G401.6 (cell line): ENCODE data around the gene CFAP300.
A peak's percentile ranks its signal among the peaks of the same experiment; 100 is the strongest.

Source experiments
- FAIRE-seq: peaks from 2 replicates; lab custom pipeline; 2012; peaks lifted over from hg19 to GRCh38; lab: Jason Lieb, UNC

Gene CFAP300

DNA sequence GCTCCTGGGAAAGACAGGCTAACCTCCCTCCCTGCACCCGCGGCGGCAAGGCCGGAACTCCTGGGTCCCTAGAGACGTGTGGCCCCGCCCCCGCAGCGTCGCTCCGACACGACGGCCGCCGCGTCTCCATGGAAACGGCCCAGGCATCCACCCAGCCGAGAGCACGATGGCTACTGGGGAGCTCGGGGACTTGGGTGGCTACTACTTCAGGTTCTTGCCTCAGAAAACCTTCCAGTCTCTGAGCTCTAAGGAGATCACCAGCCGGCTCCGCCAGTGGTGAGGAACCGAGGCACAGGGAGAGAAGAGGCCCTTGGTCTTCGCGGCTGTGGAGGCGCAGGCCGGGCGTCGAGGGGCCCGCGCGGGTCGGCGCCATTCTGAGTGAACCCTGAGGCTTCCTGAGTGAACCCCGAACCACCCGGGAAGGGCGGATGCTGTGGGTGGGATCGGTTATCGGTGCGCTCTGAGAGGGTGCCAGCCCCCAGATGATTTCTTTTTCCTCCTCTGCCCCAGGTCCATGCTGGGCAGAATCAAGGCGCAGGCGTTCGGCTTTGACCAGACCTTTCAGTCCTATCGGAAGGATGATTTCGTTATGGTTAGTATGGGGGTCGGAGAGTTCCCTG lies at the start of gene CFAP300:
TSS of gene CFAP300 (plus strand) at position 133 of the 620 bp plus-strand sequence. CDS start at position 167, 34 bp downstream.
- no peak for FAIRE-seq

- FAIRE-seq = no peak
Observed at GRCh38 chr11:102001657-102002338, 45.4 kb upstream of the CFAP300 start.

GRCh38 chr11:102004220-102004619 lies 43.0 kb upstream of the CFAP300 start:
- no peak for FAIRE-seq

- no peak for FAIRE-seq
Observed at GRCh38 chr11:102005306-102005705, 41.9 kb upstream of the CFAP300 start.

- FAIRE-seq = no peak
Observed at GRCh38 chr11:102006835-102007566, 40.2 kb upstream of the CFAP300 start.

DNA sequence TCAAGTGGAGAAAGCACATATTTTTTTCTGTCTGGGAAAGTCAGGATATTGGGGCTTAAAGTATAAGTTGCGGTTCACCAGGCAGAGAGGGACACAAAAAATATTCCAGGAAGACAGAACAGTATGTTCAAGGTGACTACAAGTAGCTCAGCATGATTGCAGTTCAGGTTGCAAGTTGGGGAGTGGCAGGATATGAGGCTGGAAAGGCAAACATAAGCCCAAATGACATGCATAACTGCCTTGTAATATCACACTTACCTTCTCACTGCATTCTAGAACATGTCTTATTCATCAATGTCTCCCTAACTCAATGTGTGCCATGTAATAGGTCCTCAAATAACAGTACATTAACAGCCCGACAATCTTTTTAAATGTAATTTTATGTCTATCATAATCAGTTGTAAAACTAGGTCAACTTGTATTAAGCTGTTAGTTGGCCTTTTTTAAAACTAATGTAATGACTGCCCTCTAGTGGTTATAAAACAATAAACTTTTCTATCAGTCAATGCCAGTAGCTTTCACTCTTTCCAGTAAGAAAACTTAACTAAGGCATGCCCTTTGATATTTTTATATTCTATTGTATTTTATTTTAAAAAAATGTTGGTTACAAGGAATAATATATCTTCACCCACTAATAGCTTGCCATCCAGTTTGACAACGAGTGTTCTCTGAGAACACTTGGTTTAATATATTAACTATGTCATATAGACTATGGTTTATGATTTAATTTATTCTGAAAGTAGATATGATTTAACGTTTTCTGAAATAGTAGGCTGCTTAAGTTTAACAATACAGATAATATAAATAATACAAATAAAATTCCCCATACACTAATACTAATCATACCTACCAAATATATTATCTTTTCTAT lies 39.4 kb upstream of the CFAP300 start:
- peak; percentile 98 for FAIRE-seq

DNA sequence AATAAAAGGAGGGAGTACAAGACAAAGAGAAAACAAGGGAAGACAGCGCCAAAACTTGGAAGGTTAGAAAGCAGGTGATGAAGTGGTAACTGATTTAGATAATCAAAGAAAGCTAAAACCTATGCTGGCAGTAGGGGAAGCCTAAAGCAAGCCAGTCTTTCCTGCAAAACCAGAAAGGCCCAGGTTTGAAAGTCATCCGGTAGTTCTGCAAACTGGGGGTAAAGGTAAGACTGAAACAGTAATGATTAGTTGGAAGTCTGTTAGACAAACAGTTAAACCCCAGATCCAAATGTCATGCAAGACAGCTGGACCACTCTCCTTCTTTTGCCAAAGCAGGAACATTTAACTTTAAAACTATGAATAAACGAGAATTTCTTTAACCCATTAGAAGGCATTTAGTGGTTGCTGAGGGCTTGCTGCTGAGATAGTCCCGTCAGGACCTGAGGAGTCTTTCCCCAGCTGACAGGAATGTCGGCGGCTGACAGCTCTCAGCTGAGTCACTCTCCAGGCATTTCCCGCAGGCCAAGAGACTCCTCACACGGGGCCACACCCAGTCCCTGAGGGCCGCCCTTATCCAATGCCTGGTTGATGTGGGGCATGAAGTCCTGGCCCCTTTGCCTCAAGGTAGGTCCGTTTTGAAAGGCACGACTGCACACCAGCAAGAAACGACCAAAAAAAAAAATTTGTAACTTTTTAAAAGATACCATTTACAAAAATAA lies 36.3 kb upstream of the CFAP300 start:
- FAIRE-seq = no peak

DNA sequence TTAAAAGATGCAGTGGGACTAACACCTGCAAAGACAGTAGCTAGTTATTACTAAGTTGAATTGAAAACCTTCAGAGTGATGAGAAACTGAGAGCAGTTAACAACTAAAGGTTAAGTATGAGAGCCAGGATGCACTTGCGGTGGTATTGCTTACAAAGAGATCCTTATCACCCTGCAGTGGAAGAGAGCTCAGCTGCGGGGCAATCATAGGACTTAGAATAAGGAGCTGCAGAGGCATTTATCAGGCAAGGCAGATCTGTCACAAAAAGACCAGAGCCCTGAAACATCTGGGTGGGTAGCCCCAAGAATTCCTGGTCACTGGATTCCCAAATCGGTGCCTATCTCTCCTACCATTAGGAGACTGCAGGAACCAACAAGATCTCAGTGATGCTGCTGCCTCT lies 34.3 kb upstream of the CFAP300 start:
- FAIRE-seq = no peak

- FAIRE-seq = no peak
Observed at GRCh38 chr11:102014756-102015155, 32.5 kb upstream of the CFAP300 start.

- FAIRE-seq = no peak
Observed at GRCh38 chr11:102017026-102017425, 30.2 kb upstream of the CFAP300 start.

- FAIRE-seq = no peak
Observed at GRCh38 chr11:102026217-102026616, 21.0 kb upstream of the CFAP300 start.

DNA sequence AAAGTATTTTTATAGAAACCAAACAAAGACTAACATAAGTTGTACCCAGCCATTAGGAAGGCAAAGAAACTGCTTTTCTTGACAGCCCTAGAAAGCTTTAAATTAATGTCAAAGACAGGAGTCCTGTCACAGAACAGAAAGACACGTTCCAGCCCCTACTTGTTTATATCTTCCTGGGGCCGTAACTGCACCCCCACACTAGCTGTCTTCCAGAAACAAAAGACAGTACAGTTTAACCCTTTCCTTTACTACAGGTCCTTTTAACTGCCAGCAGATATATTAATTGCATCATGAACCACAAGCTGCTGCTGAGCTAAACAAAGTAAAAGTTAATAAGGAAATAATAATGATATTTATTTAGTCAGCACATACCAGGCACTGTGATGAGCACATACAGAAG lies 20.3 kb upstream of the CFAP300 start:
- no peak for FAIRE-seq

DNA sequence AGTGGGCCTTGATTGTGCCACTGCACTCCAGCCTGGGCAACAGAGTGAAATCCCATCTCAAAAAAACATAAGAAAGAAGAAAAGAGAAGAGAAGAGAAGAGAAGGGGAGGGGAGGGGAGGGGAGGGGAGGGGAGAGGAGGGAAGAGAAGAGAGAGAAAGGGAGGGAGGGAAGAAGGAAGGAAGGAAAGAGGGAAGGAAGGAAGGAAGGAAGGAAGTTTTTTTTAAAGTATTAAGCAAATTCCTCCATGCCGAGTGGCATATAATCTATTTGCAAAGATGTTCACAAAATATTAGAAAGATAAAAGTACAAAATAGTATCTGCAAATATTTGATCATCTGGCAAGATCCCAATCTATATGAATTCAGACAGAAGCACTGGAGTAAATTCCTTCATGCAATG lies 10.5 kb upstream of the CFAP300 start:
- FAIRE-seq = no peak

- peak; percentile 48 for FAIRE-seq
Observed at GRCh38 chr11:102046841-102047240, 396 bp upstream of the CFAP300 start.

DNA sequence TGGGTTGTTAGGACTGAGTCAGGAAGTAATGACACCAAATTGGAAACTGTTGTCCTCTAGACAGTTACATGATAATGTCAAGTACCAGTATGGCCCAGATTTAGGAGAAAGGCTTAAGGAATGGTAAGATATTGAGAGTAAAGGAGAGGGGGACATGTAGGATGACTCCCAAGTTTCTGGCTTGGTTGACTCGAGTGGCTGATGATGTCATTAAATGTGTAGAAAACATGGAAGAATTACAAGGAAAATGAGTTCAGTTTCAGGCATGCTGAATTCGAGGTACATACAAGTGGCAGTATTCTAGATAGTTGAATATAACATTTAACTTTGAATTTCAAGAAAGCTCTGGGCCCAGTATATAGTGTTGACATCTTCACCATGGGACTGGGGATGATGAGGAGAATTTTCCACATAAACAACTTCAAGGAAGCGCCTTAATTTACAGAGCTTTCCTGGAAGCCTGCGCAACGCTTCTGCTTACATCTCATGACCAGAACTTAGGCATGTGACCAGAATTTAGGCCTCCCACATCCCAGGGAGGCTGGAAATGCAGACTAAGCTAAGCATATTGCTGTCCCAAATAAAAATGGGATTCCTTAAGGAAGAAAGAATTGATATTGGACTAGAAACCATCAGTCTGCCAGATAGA lies 3.8 kb downstream of the CFAP300 start:
- no peak for FAIRE-seq

DNA sequence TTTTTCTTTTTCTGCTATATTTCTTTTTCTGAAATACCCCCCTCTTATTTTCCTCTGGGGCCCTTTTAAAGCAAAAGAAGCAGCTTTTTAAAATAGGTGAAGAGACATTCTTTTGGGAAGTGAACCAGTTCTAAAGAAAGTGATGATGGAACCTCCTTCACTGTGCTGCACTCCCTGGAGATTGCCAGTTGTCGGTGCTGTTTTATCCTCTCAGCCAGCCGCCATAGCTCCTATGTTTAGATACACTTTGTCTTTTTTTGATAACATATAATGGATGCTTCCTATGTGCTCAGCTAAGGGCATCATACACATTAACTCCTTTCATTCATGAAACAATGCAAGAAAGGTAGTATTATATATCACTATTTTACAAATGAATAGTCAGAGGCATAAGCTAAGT lies 14.0 kb downstream of the CFAP300 start:
- no peak for FAIRE-seq

DNA sequence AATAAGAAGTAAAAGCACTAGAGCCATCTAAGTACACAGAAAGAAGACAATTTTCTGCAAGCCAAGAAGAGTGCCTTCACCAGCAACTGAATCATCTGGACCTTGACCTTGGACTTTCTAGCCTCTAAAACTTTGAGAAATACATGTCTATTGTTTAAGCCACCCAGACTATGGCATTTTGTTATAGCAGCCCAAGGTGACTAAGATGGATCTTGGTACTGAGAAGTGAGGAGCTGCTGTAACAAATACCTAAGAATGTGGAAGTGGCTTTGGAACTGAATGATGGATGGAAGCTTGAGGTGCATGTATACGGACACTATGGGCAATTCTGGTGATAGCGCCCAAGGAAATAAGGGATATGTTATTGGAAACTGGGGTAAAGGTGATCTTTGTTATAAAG lies 14.9 kb downstream of the CFAP300 start:
- no peak for FAIRE-seq

DNA sequence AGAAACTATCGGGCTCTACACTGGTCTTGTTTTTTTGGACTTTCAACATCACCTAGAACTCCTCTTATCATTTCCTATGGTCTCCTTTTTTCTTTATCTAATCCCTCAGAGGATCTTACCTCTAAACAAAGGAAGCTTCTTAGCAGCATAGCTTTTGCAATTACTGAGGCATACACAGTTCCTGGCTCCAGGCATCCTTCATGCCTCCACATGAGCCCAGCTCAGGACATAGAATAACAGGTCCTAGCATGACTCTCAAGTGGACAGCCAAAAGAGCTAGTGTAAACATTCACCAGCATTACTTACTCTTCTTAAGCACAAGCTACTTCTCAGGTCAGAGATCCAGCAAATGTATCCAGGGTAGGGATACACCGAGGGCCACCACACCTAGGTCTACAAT lies 17.1 kb downstream of the CFAP300 start:
- FAIRE-seq = no peak

- no peak for FAIRE-seq
Observed at GRCh38 chr11:102070766-102071165, 23.5 kb downstream of the CFAP300 start.

DNA sequence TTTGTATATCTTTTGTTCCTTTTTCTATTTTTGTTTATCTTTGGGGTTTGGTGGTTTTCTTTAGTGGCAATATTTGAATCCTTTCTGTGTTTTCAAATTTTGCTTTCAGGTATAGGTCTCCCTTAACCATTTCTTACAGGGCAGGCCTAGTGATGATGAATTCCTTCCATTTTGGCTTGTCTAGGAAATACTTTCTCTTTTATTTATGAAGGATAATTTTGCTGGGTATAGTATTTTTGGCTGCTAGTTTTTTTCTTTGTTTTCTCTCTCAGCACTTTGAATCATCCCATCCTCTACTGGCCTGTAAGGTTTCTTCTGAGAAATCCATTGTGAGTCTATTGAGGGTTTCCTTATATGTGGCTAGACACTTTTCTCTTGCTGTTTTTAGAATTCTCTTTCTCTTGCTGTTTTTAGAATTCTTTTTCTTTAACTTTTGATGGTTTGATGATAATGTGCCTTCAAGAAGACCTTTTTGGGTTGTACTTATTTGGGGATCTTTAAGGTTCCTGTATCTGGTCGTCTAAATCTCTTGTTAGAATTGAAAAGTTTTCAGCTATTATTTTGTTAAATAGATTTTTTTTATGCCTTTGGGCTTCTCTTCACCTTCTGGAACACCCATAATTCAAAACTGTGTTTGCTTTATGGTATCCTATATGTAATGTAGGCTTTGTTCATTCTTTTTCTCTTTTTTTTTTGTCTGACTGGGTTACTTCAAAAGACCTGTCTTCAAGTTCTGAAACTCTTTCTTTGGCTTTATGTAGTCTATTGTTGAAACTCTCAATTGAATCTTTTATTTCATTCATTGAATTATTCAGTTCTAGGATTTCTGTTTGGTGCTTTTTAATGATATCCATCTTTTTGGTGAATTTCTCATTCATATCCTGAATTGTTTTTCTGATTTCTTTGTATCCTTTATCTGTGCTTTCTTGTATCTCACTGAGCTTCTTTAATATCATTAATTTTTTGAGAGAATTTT lies 24.5 kb downstream of the CFAP300 start:
- no peak for FAIRE-seq
